Trophoblast cell (in vitro differentiated cells and primary cell): Measurements from ENCODE around the gene DGKA.
A peak's percentile ranks its signal among the peaks of the same experiment; 100 is the strongest.

Experiments
- DNase-seq, 2 donors: peaks; one replicate each; pipeline ENCODE4 v3.0.0-alpha.2; 2016
- H2AFZ ChIP-seq: 2 replicates; pipeline ENCODE4 v1.6.1; 2013; ENCODE audit warnings: low read length, moderate library complexity, mild to moderate bottlenecking; ENCODE audit not compliant: insufficient read depth, poor library complexity
- H2AK5ac ChIP-seq: 2 replicates; pipeline ENCODE4 v1.6.1; 2013; ENCODE audit warnings: mild to moderate bottlenecking, low read length
- H2BK120ac ChIP-seq: 2 replicates; pipeline ENCODE4 v1.6.1; 2013; ENCODE audit warnings: low read length, mild to moderate bottlenecking, moderate library complexity; ENCODE audit not compliant: insufficient read depth, poor library complexity
- H2BK12ac ChIP-seq: 2 replicates; pipeline ENCODE4 v1.6.1; 2013; ENCODE audit warnings: mild to moderate bottlenecking, low read length, moderate library complexity
- H2BK5ac ChIP-seq: 2 replicates; pipeline ENCODE4 v1.6.1; 2013; ENCODE audit warnings: low read length, low read depth, moderate library complexity, mild to moderate bottlenecking; ENCODE audit not compliant: poor library complexity
- H3K14ac ChIP-seq: 2 replicates; pipeline ENCODE4 v1.6.1; 2013; ENCODE audit warnings: mild to moderate bottlenecking, low read length
- H3K18ac ChIP-seq: 2 replicates; pipeline ENCODE4 v1.6.1; 2013; ENCODE audit warnings: mild to moderate bottlenecking, low read length
- H3K23ac ChIP-seq: 2 replicates; pipeline ENCODE4 v1.6.1; 2013; ENCODE audit warnings: low read length
- H3K27ac ChIP-seq: 2 replicates; pipeline ENCODE4 v1.5.1; 2013; ENCODE audit warnings: low read depth, mild to moderate bottlenecking, inconsistent platforms, low read length, moderate library complexity
- H3K27me3 ChIP-seq: 2 replicates; pipeline ENCODE4 v1.6.1; 2013; ENCODE audit warnings: inconsistent platforms, mild to moderate bottlenecking, low read length, moderate library complexity; ENCODE audit not compliant: insufficient read depth
- H3K36me3 ChIP-seq, 2 experiments: 1 replicate in 1 of 2; 2 replicates in 1 of 2; pipeline ENCODE4 v1.6.1; 2013; ENCODE audit warnings: low read length in 2 of 2, mild to moderate bottlenecking in 2 of 2, moderate library complexity in 1 of 2; ENCODE audit not compliant: insufficient read depth in 2 of 2, control insufficient read depth in 1 of 2
- H3K4ac ChIP-seq: 2 replicates; pipeline ENCODE4 v1.6.1; 2013; ENCODE audit warnings: low read depth, mild to moderate bottlenecking, low read length, moderate library complexity
- H3K4me1 ChIP-seq, 2 experiments: 1 replicate in 1 of 2; 2 replicates in 1 of 2; pipeline ENCODE4 v1.6.1; 2013; ENCODE audit warnings: low read length in 2 of 2, mild to moderate bottlenecking in 2 of 2, moderate library complexity in 1 of 2; ENCODE audit not compliant: insufficient read depth in 2 of 2, control insufficient read depth in 1 of 2
- H3K4me2 ChIP-seq: 2 replicates; pipeline ENCODE4 v1.6.1; 2013; ENCODE audit warnings: inconsistent platforms, mild to moderate bottlenecking, low read length, moderate library complexity
- H3K4me3 ChIP-seq: 2 replicates; pipeline ENCODE4 v1.5.1; 2013; ENCODE audit warnings: mild to moderate bottlenecking, low read depth, low read length, inconsistent platforms
- H3K79me1 ChIP-seq: one replicate; pipeline ENCODE4 v1.6.1; 2013; ENCODE audit warnings: low read length
- H3K79me2 ChIP-seq: 2 replicates; pipeline ENCODE4 v1.6.1; 2013; ENCODE audit warnings: low read length, mild to moderate bottlenecking; ENCODE audit not compliant: control insufficient read depth, insufficient read depth, poor library complexity
- H3K9ac ChIP-seq: 2 replicates; pipeline ENCODE4 v1.6.1; 2013; ENCODE audit warnings: mild to moderate bottlenecking, low read length
- H3K9me3 ChIP-seq: 2 replicates; pipeline ENCODE4 v1.6.1; 2013; ENCODE audit warnings: low read depth, mild to moderate bottlenecking, control low read depth, inconsistent platforms, low read length; ENCODE audit not compliant: insufficient read depth
- H4K12ac ChIP-seq: 2 replicates; pipeline ENCODE4 v1.6.1; 2013; ENCODE audit warnings: low read depth, mild to moderate bottlenecking, low read length, moderate library complexity
- H4K8ac ChIP-seq: 2 replicates; pipeline ENCODE4 v1.6.1; 2013; ENCODE audit warnings: low read depth, mild to moderate bottlenecking, low read length, moderate library complexity
- H4K91ac ChIP-seq: one replicate; pipeline ENCODE4 v1.6.1; 2013; ENCODE audit warnings: low read depth, mild to moderate bottlenecking, low read length, moderate library complexity
- WGBS: extraction: QIAGEN DNeasy Blood & Tissue Kit; methylation state at CpG from one replicate; pipeline ENCODE4 v1.1.7; 2013; ENCODE audit warnings: missing lambda C conversion rate; ENCODE audit not compliant: insufficient read length, insufficient coverage; ENCODE audit errors: extremely low coverage; 5-methylcytosine and 5-hydroxymethylcytosine counted together

Gene DGKA

GRCh38 chr12:55955344-55955743 lies 24.4 kb downstream of the DGKA start:
- H3K4me1 ChIP-seq = peaks cover 28 to 29% of the 10 kb centered on the region in 2 experiments
- no peak for DNase-seq
- peak overlapping the region; percentile 80 for H3K14ac ChIP-seq
- H2BK120ac ChIP-seq = peak overlapping the region; percentile 83
- no peak overlapping the region for H3K23ac ChIP-seq
- H3K4me2 ChIP-seq = no peak overlapping the region
- peak overlapping the region; percentile 73 for H3K18ac ChIP-seq
- H3K27me3 ChIP-seq = no peaks in the 10 kb centered on the region
- peaks cover 3% of the 10 kb centered on the region for H3K79me2 ChIP-seq
- peak overlapping the region; percentile 76 for H2AFZ ChIP-seq
- H3K4me3 ChIP-seq = no peak overlapping the region
- peak overlapping the region; percentile 37 for H2BK12ac ChIP-seq
- peak overlapping the region; percentile 74 for H2AK5ac ChIP-seq
- H3K9me3 ChIP-seq = no peaks in the 10 kb centered on the region
- peak overlapping the region; percentile 74 for H2BK5ac ChIP-seq
- H3K27ac ChIP-seq = peak overlapping the region; percentile 69
- peaks cover 23% of the 10 kb centered on the region for H3K79me1 ChIP-seq
- H3K36me3 ChIP-seq = peaks cover 14 to 27% of the 10 kb centered on the region in 2 experiments
- H4K8ac ChIP-seq = peak overlapping the region; percentile 79
- H4K12ac ChIP-seq = peak overlapping the region; percentile 10
- H4K91ac ChIP-seq = peak overlapping the region; percentile 83
- H3K4ac ChIP-seq = peak overlapping the region; percentile 50
- WGBS = no CpG with 5 or more reads among the region's 4 CpGs
- no peak overlapping the region for H3K9ac ChIP-seq

GRCh38 chr12:55955800-55956508 lies 25.0 kb downstream of the DGKA start:
- H3K23ac ChIP-seq = no peak overlapping the region
- H3K4me1 ChIP-seq = peaks cover 28 to 29% of the 10 kb centered on the region in 2 experiments
- H2BK12ac ChIP-seq = peak overlapping the region; percentile 19
- DNase-seq = peak; percentile 90 to 98
- no peak overlapping the region for H4K12ac ChIP-seq
- peak overlapping the region; percentile 48 for H3K14ac ChIP-seq
- peak overlapping the region; percentile 74 for H2BK5ac ChIP-seq
- peak overlapping the region; percentile 69 for H3K27ac ChIP-seq
- H3K18ac ChIP-seq = peak overlapping the region; percentile 36
- H3K9me3 ChIP-seq = no peaks in the 10 kb centered on the region
- peaks cover 14 to 27% of the 10 kb centered on the region in 2 experiments for H3K36me3 ChIP-seq
- peak overlapping the region; percentile 79 for H4K8ac ChIP-seq
- no CpG with 5 or more reads among the region's 6 CpGs for WGBS
- H3K27me3 ChIP-seq = no peaks in the 10 kb centered on the region
- H3K4me3 ChIP-seq = no peak overlapping the region
- no peak overlapping the region for H2AFZ ChIP-seq
- no peak overlapping the region for H3K4ac ChIP-seq
- peak overlapping the region; percentile 42 for H3K4me2 ChIP-seq
- H2BK120ac ChIP-seq = peak overlapping the region; percentile 83
- H4K91ac ChIP-seq = peak overlapping the region; percentile 83
- peaks cover 3% of the 10 kb centered on the region for H3K79me2 ChIP-seq
- H2AK5ac ChIP-seq = no peak overlapping the region
- H3K79me1 ChIP-seq = peaks cover 23% of the 10 kb centered on the region
- no peak overlapping the region for H3K9ac ChIP-seq

- peak overlapping the region; percentile 57 for H3K27ac ChIP-seq
- no peak overlapping the region for H3K4me2 ChIP-seq
- no peaks in the 10 kb centered on the region for H3K9me3 ChIP-seq
- WGBS = no CpG with 5 or more reads among the region's 5 CpGs
- H3K79me1 ChIP-seq = peaks cover 23% of the 10 kb centered on the region
- no peaks in the 10 kb centered on the region for H3K27me3 ChIP-seq
- DNase-seq = no peak
- H2BK120ac ChIP-seq = peak overlapping the region; percentile 55
- H3K4me3 ChIP-seq = no peak overlapping the region
- H3K4ac ChIP-seq = peak overlapping the region; percentile 35
- no peak overlapping the region for H2AFZ ChIP-seq
- H3K18ac ChIP-seq = peak overlapping the region; percentile 38
- peak overlapping the region; percentile 41 for H4K8ac ChIP-seq
- peaks cover 28 to 29% of the 10 kb centered on the region in 2 experiments for H3K4me1 ChIP-seq
- H3K14ac ChIP-seq = peak overlapping the region; percentile 57
- peaks cover 11 to 17% of the 10 kb centered on the region in 2 experiments for H3K36me3 ChIP-seq
- no peak overlapping the region for H3K9ac ChIP-seq
- H4K91ac ChIP-seq = peak overlapping the region; percentile 78
- no peak overlapping the region for H4K12ac ChIP-seq
- peaks cover 3% of the 10 kb centered on the region for H3K79me2 ChIP-seq
- H2BK5ac ChIP-seq = peak overlapping the region; percentile 54
- H2AK5ac ChIP-seq = peak overlapping the region; percentile 95
- peak overlapping the region; percentile 78 for H2BK12ac ChIP-seq
- H3K23ac ChIP-seq = no peak overlapping the region
These were observed 26.3 kb downstream of the DGKA start for GRCh38 chr12:55957106-55957859.

GRCh38 chr12:55963760-55964159 lies 32.8 kb downstream of the DGKA start:
- no peak overlapping the region for H3K27ac ChIP-seq
- no peaks in the 10 kb centered on the region for H3K9me3 ChIP-seq
- H3K14ac ChIP-seq = no peak overlapping the region
- H2AK5ac ChIP-seq = peak overlapping the region; percentile 80
- H3K79me1 ChIP-seq = peaks cover 17% of the 10 kb centered on the region
- H3K4ac ChIP-seq = no peak overlapping the region
- H2BK12ac ChIP-seq = no peak overlapping the region
- H2BK5ac ChIP-seq = no peak overlapping the region
- WGBS = no CpG with 5 or more reads among the region's 2 CpGs
- no peak overlapping the region for H2BK120ac ChIP-seq
- H3K36me3 ChIP-seq = peaks cover 2 to 3% of the 10 kb centered on the region in 2 experiments
- peaks cover 16% of the 10 kb centered on the region for H3K79me2 ChIP-seq
- H3K27me3 ChIP-seq = no peaks in the 10 kb centered on the region
- no peak overlapping the region for H3K4me3 ChIP-seq
- no peak for DNase-seq
- no peak overlapping the region for H3K9ac ChIP-seq
- H3K4me1 ChIP-seq = peaks cover 9 to 20% of the 10 kb centered on the region in 2 experiments
- H4K8ac ChIP-seq = no peak overlapping the region
- H4K91ac ChIP-seq = no peak overlapping the region
- H3K18ac ChIP-seq = no peak overlapping the region
- H3K4me2 ChIP-seq = no peak overlapping the region
- no peak overlapping the region for H4K12ac ChIP-seq
- H3K23ac ChIP-seq = no peak overlapping the region
- H2AFZ ChIP-seq = no peak overlapping the region
